ENCODE results near the gene ARHGAP6.
A peak's percentile ranks its signal among the peaks of the same experiment; 100 is the strongest.

The ARHGAP6 gene

GRCh38 chrX:11665168-11666111, at the start of gene ARHGAP6:
Gene ARHGAP6 (minus strand): TSS chrX:11665920. CDS start chrX:11664828, 1,092 bp downstream.
- peak in 1 of 2 experiments; percentile 13 for DNase-seq (ENCODE audit: low read depth in 2 of 2)

- DNase-seq (ENCODE audit: low read depth in 2 of 2), result no peak
These were observed 39.2 kb upstream of the ARHGAP6 start for GRCh38 chrX:11704725-11705495.

GRCh38 chrX:11703855-11704254, 38.1 kb upstream of the ARHGAP6 start:
- DNase-seq (ENCODE audit: low read depth in 2 of 2), result no peak

GRCh38 chrX:11702965-11703631, 37.4 kb upstream of the ARHGAP6 start:
- DNase-seq (ENCODE audit: low read depth in 2 of 2), result no peak

- DNase-seq (ENCODE audit: low read depth in 2 of 2), result no peak
These were observed 36.7 kb upstream of the ARHGAP6 start for GRCh38 chrX:11702420-11702819.

GRCh38 chrX:11698702-11699101, 33.0 kb upstream of the ARHGAP6 start:
- DNase-seq (ENCODE audit: low read depth in 2 of 2), result no peak

- no peak for DNase-seq (ENCODE audit: low read depth in 2 of 2)
These were observed 22.5 kb upstream of the ARHGAP6 start for GRCh38 chrX:11688201-11688600.

GRCh38 chrX:11687157-11687556, 21.4 kb upstream of the ARHGAP6 start:
- no peak for DNase-seq (ENCODE audit: low read depth in 2 of 2)

GRCh38 chrX:11683057-11683456, 17.3 kb upstream of the ARHGAP6 start:
- DNase-seq (ENCODE audit: low read depth in 2 of 2), result no peak

- no peak for DNase-seq (ENCODE audit: low read depth in 2 of 2)
These were observed 12.4 kb upstream of the ARHGAP6 start for GRCh38 chrX:11678158-11678557.

GRCh38 chrX:11672213-11672612, 6.5 kb upstream of the ARHGAP6 start:
- no peak for DNase-seq (ENCODE audit: low read depth in 2 of 2)

GRCh38 chrX:11670316-11670715, 4.6 kb upstream of the ARHGAP6 start:
- no peak for DNase-seq (ENCODE audit: low read depth in 2 of 2)

- no peak for DNase-seq (ENCODE audit: low read depth in 2 of 2)
These were observed 1.4 kb upstream of the ARHGAP6 start for GRCh38 chrX:11666952-11667685.

GRCh38 chrX:11666164-11666563, 444 bp upstream of the ARHGAP6 start:
- no peak for DNase-seq (ENCODE audit: low read depth in 2 of 2)

- no peak for DNase-seq (ENCODE audit: low read depth in 2 of 2)
These were observed 1.2 kb downstream of the ARHGAP6 start for GRCh38 chrX:11664211-11665167.

GRCh38 chrX:11663875-11664210, 1.9 kb downstream of the ARHGAP6 start:
- DNase-seq (ENCODE audit: low read depth in 2 of 2), result no peak

GRCh38 chrX:11655282-11656015, 10.3 kb downstream of the ARHGAP6 start:
- no peak for DNase-seq (ENCODE audit: low read depth in 2 of 2)

GRCh38 chrX:11648705-11649519, 16.8 kb downstream of the ARHGAP6 start:
- no peak for DNase-seq (ENCODE audit: low read depth in 2 of 2)

- DNase-seq (ENCODE audit: low read depth in 2 of 2), result no peak
These were observed 18.6 kb downstream of the ARHGAP6 start for GRCh38 chrX:11647138-11647537.
